ENCODE measurements around the gene MFRP. TPM values are rescaled to one million over a fixed set of nuclear protein-coding genes. Genes with fewer than 3 reads are reported as not detected.

MFRP gene
- total and polyA plus RNA-seq, 9 of the 15 experiments (the other 6 are each of a cell fraction or from before 2014, with no cell fraction given) = not detected

DNA sequence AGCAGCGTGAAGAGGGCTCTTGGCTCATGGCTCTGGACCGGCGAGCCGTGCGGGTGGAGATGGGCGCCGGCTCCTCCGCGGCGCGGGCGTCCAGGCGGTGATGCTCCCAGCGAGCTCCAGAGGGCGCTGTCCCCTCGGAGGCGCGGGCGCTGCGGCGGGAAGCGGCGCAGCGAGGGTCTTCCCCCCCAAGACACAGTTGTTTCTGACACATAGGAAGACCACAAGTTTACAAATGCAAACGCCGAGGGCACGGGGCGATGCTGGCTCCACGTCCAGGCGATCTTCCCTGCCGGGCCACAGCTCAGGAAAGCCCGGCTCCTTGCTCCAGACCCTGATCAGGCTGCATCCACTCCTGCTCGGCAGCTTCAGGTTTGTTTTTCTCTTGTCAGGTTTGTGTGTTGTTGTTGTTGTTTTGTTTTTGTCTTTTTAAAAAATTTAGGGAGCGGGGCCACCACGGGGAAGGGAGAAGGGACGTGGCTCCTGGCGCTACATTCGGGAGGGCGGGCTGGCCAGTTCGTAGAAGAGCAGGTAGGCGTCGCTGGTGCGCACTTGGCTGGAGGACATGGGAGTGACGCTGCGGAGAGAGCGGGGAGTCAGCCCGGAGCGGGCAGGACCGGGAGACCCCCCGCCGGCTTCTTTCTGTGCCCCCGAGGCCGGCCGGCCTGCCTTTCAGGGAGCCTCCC lies 10.0 kb upstream of the MFRP start (continued):
- TF ChIP-seq YY1 (IDR thresholded peaks at IDR 0.05; ENCODE audit: borderline replicate concordance in 1 of 3, control insufficient read depth in 1 of 3, extremely low read depth in 1 of 3, insufficient read depth in 3 of 3, insufficient read length in 1 of 3, insufficient replicate concordance in 2 of 3, low read depth in 1 of 3, low read length in 2 of 3) (peak in 2 of 3 experiments; percentile 49 to 64), YBX1 (IDR thresholded peaks at IDR 0.05) (no peak), NBN (IDR thresholded peaks at IDR 0.05; ENCODE audit: low read depth) (peak; percentile 65; the same call in 1 of the 2 replicates), MAFF (IDR thresholded peaks at IDR 0.05; ENCODE audit: low read length) (no peak), PHF21A (IDR thresholded peaks at IDR 0.05; ENCODE audit: borderline replicate concordance, low read depth) (no peak), ZNF212 (CRISPR knock-in tag; IDR thresholded peaks at IDR 0.05) (no peak), LEF1 (IDR thresholded peaks at IDR 0.05) (no peak), E4F1 (CRISPR knock-in tag; IDR thresholded peaks at IDR 0.05; ENCODE audit: borderline replicate concordance) (no peak), TRIM25 (IDR thresholded peaks at IDR 0.05; ENCODE audit: borderline replicate concordance) (no peak), RFX5 (IDR thresholded peaks at IDR 0.05; ENCODE audit: low read depth, low read length) (no peak)
- TF ChIP-seq, protein P1, sequence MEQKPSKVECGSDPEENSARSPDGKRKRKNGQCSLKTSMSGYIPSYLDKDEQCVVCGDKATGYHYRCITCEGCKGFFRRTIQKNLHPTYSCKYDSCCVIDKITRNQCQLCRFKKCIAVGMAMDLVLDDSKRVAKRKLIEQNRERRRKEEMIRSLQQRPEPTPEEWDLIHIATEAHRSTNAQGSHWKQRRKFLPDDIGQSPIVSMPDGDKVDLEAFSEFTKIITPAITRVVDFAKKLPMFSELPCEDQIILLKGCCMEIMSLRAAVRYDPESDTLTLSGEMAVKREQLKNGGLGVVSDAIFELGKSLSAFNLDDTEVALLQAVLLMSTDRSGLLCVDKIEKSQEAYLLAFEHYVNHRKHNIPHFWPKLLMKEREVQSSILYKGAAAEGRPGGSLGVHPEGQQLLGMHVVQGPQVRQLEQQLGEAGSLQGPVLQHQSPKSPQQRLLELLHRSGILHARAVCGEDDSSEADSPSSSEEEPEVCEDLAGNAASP (IDR thresholded peaks at IDR 0.05) = no peak
- TF ChIP-seq, protein P2, sequence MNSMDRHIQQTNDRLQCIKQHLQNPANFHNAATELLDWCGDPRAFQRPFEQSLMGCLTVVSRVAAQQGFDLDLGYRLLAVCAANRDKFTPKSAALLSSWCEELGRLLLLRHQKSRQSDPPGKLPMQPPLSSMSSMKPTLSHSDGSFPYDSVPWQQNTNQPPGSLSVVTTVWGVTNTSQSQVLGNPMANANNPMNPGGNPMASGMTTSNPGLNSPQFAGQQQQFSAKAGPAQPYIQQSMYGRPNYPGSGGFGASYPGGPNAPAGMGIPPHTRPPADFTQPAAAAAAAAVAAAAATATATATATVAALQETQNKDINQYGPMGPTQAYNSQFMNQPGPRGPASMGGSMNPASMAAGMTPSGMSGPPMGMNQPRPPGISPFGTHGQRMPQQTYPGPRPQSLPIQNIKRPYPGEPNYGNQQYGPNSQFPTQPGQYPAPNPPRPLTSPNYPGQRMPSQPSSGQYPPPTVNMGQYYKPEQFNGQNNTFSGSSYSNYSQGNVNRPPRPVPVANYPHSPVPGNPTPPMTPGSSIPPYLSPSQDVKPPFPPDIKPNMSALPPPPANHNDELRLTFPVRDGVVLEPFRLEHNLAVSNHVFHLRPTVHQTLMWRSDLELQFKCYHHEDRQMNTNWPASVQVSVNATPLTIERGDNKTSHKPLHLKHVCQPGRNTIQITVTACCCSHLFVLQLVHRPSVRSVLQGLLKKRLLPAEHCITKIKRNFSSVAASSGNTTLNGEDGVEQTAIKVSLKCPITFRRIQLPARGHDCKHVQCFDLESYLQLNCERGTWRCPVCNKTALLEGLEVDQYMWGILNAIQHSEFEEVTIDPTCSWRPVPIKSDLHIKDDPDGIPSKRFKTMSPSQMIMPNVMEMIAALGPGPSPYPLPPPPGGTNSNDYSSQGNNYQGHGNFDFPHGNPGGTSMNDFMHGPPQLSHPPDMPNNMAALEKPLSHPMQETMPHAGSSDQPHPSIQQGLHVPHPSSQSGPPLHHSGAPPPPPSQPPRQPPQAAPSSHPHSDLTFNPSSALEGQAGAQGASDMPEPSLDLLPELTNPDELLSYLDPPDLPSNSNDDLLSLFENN (IDR thresholded peaks at IDR 0.05; ENCODE audit: low read depth in 2 of 2, low read length in 2 of 2) = no peak
- TF ChIP-seq, protein P3, sequence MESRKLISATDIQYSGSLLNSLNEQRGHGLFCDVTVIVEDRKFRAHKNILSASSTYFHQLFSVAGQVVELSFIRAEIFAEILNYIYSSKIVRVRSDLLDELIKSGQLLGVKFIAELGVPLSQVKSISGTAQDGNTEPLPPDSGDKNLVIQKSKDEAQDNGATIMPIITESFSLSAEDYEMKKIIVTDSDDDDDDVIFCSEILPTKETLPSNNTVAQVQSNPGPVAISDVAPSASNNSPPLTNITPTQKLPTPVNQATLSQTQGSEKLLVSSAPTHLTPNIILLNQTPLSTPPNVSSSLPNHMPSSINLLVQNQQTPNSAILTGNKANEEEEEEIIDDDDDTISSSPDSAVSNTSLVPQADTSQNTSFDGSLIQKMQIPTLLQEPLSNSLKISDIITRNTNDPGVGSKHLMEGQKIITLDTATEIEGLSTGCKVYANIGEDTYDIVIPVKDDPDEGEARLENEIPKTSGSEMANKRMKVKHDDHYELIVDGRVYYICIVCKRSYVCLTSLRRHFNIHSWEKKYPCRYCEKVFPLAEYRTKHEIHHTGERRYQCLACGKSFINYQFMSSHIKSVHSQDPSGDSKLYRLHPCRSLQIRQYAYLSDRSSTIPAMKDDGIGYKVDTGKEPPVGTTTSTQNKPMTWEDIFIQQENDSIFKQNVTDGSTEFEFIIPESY (CRISPR knock-in tag; IDR thresholded peaks at IDR 0.05) = peak; percentile 93
- TF ChIP-seq, protein P4, sequence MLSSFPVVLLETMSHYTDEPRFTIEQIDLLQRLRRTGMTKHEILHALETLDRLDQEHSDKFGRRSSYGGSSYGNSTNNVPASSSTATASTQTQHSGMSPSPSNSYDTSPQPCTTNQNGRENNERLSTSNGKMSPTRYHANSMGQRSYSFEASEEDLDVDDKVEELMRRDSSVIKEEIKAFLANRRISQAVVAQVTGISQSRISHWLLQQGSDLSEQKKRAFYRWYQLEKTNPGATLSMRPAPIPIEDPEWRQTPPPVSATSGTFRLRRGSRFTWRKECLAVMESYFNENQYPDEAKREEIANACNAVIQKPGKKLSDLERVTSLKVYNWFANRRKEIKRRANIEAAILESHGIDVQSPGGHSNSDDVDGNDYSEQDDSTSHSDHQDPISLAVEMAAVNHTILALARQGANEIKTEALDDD (IDR thresholded peaks at IDR 0.05) = no peak

All from K562 (cell line).